DOHH2 (cell line): ENCODE measurements around the gene AUTS2.

Experiments used
- H3F3A ChIP-seq: fragments of 200-600 bp; sonication (generic), shearing (Covaris generic); 2 replicates; pipeline ENCODE4 v1.6.0; 2016; ENCODE audit warnings: antibody characterized with exemption, mild to moderate bottlenecking; ENCODE audit not compliant: control insufficient read depth, insufficient read depth
- H3K27ac ChIP-seq: fragments of 200-600 bp; sonication (generic); 2 replicates; pipeline ENCODE4 v1.5.1; 2014; ENCODE audit warnings: low read depth, mild to moderate bottlenecking, low read length, moderate library complexity
- H3K27me3 ChIP-seq: fragments of 200-600 bp; sonication (generic); 2 replicates; pipeline ENCODE4 v1.6.1; 2014; ENCODE audit warnings: mild to moderate bottlenecking, low read length, mixed read lengths; ENCODE audit not compliant: control insufficient read depth
- H3K36me3 ChIP-seq: fragments of 200-600 bp; sonication (generic); 2 replicates; pipeline ENCODE4 v1.6.1; 2014; ENCODE audit warnings: mild to moderate bottlenecking, low read length, moderate library complexity, mixed read lengths; ENCODE audit not compliant: control insufficient read depth
- H3K4me1 ChIP-seq: fragments of 200-600 bp; sonication (generic); 2 replicates; pipeline ENCODE4 v1.6.1; 2014; ENCODE audit warnings: mild to moderate bottlenecking, low read length, mixed read lengths; ENCODE audit not compliant: control insufficient read depth
- H3K4me2 ChIP-seq: fragments of 200-600 bp; sonication (generic); 2 replicates; pipeline ENCODE4 v1.6.0; 2014; ENCODE audit warnings: mild to moderate bottlenecking, low read length, moderate library complexity
- H3K4me3 ChIP-seq: fragments of 200-600 bp; sonication (generic); 2 replicates; pipeline ENCODE4 v1.5.1; 2014; ENCODE audit warnings: mild to moderate bottlenecking, low read length, mixed read lengths
- H3K79me2 ChIP-seq: fragments of 200-600 bp; sonication (generic); 2 replicates; pipeline ENCODE4 v1.6.1; 2014; ENCODE audit warnings: mild to moderate bottlenecking, low read length, mixed read lengths; ENCODE audit not compliant: control insufficient read depth
- H3K9me2 ChIP-seq: fragments of 200-600 bp; sonication (generic); replicated peaks from 2 replicates; pipeline ENCODE4 v1.6.1; 2014; ENCODE audit warnings: mild to moderate bottlenecking, low read length, mixed read lengths; ENCODE audit not compliant: control insufficient read depth
- H3K9me3 ChIP-seq: fragments of 200-600 bp; sonication (generic); 2 replicates; pipeline ENCODE4 v1.6.1; 2014; ENCODE audit warnings: antibody characterized with exemption, low read length, mixed read lengths; ENCODE audit not compliant: control insufficient read depth, insufficient read depth
- H4K20me1 ChIP-seq: fragments of 200-600 bp; sonication (generic); 2 replicates; pipeline ENCODE4 v1.6.0; 2014; ENCODE audit warnings: low read depth, mild to moderate bottlenecking, antibody characterized with exemption, low read length, moderate library complexity; ENCODE audit not compliant: control insufficient read depth, insufficient read depth
- CTCF ChIP-seq: fragments of 200-600 bp; sonication (generic); IDR thresholded peaks from one replicate; pipeline ENCODE4 v1.5.1; 2014; ENCODE audit warnings: antibody characterized with exemption, mild to moderate bottlenecking, low read depth, low read length; ENCODE audit not compliant: poor library complexity, severe bottlenecking
- EZH2phosphoT487 ChIP-seq: fragments of 200-600 bp; sonication (generic); IDR thresholded peaks from 2 replicates; pipeline ENCODE4 v1.6.1; 2017; ENCODE audit warnings: borderline replicate concordance, mild to moderate bottlenecking, antibody characterized with exemption, low read length, moderate library complexity, mixed read lengths

The AUTS2 gene

GRCh38 chr7:69603351-69603750 is 5.1 kb downstream of the AUTS2 start:
- TF ChIP-seq CTCF (no peak), EZH2phosphoT487 (no peak)
- no peaks in the 10 kb centered on the region for H3K27me3 ChIP-seq
- H3K79me2 ChIP-seq = peaks cover 96% of the 10 kb centered on the region

GRCh38 chr7:69603937-69604494 is 5.7 kb downstream of the AUTS2 start:
- no peaks in the 10 kb centered on the region for H3K27me3 ChIP-seq
- peaks cover 100% of the 10 kb centered on the region for H3K79me2 ChIP-seq
- H3K4me2 ChIP-seq = peak overlapping the region; percentile 68
- H4K20me1 ChIP-seq = peaks cover 75% of the 10 kb centered on the region
- H3K4me1 ChIP-seq = peaks cover 68% of the 10 kb centered on the region
- H3F3A ChIP-seq = peaks cover 14% of the 10 kb centered on the region; the same call in 1 of the 2 replicates
- no peaks in the 10 kb centered on the region for H3K9me3 ChIP-seq
- H3K27ac ChIP-seq = no peak overlapping the region
- peaks cover 10% of the 10 kb centered on the region; the same call in 1 of the 2 replicates for H3K36me3 ChIP-seq
- TF ChIP-seq CTCF (no peak), EZH2phosphoT487 (no peak)
- H3K9me2 ChIP-seq = no peaks in the 10 kb centered on the region
- H3K4me3 ChIP-seq = peak overlapping the region; percentile 89

More at GRCh38 chr7:69603351-69603750, 5.1 kb downstream of the AUTS2 start:
- H3K27ac ChIP-seq = no peak overlapping the region
- peak overlapping the region; percentile 89 for H3K4me3 ChIP-seq
- no peaks in the 10 kb centered on the region for H3K9me3 ChIP-seq
- H3K36me3 ChIP-seq = peaks cover 10% of the 10 kb centered on the region; the same call in 1 of the 2 replicates
- peaks cover 8% of the 10 kb centered on the region; the same call in 1 of the 2 replicates for H3F3A ChIP-seq
- peaks cover 61% of the 10 kb centered on the region for H3K4me1 ChIP-seq
- peak overlapping the region; percentile 68 for H3K4me2 ChIP-seq
- no peaks in the 10 kb centered on the region for H3K9me2 ChIP-seq
- peaks cover 70% of the 10 kb centered on the region for H4K20me1 ChIP-seq

GRCh38 chr7:69605070-69605469 is 6.8 kb downstream of the AUTS2 start:
- peaks cover 78% of the 10 kb centered on the region for H3K4me1 ChIP-seq
- peaks cover 83% of the 10 kb centered on the region for H4K20me1 ChIP-seq
- peaks cover 20% of the 10 kb centered on the region for H3F3A ChIP-seq
- no peaks in the 10 kb centered on the region for H3K27me3 ChIP-seq
- peaks cover 100% of the 10 kb centered on the region for H3K79me2 ChIP-seq
- H3K9me2 ChIP-seq = no peaks in the 10 kb centered on the region
- TF ChIP-seq EZH2phosphoT487 = no peak
- TF ChIP-seq CTCF = no peak
- H3K27ac ChIP-seq = no peak overlapping the region
- no peak overlapping the region for H3K4me3 ChIP-seq
- peaks cover 4% of the 10 kb centered on the region; the same call in 1 of the 2 replicates for H3K36me3 ChIP-seq
- no peaks in the 10 kb centered on the region for H3K9me3 ChIP-seq
- no peak overlapping the region for H3K4me2 ChIP-seq

GRCh38 chr7:69605546-69605945 is 7.3 kb downstream of the AUTS2 start:
- Histone ChIP-seq H3K4me2 (no peak overlapping the region), H3K4me1 (peaks cover 81% of the 10 kb centered on the region), H4K20me1 (peaks cover 83% of the 10 kb centered on the region)

More at GRCh38 chr7:69605546-69605945, 7.3 kb downstream of the AUTS2 start:
- H3K9me2 ChIP-seq = no peaks in the 10 kb centered on the region
- H3F3A ChIP-seq = peaks cover 20% of the 10 kb centered on the region
- no peak for TF ChIP-seq CTCF
- no peak for TF ChIP-seq EZH2phosphoT487
- H3K27me3 ChIP-seq = no peaks in the 10 kb centered on the region
- H3K27ac ChIP-seq = no peak overlapping the region
- no peaks in the 10 kb centered on the region for H3K9me3 ChIP-seq
- H3K79me2 ChIP-seq = peaks cover 100% of the 10 kb centered on the region
- peaks cover 3% of the 10 kb centered on the region; the same call in 1 of the 2 replicates for H3K36me3 ChIP-seq
- H3K4me3 ChIP-seq = no peak overlapping the region
